ENCODE data around the gene THOC6.
A peak's percentile ranks its signal among the peaks of the same experiment; 100 is the strongest.

Gene THOC6

DNA sequence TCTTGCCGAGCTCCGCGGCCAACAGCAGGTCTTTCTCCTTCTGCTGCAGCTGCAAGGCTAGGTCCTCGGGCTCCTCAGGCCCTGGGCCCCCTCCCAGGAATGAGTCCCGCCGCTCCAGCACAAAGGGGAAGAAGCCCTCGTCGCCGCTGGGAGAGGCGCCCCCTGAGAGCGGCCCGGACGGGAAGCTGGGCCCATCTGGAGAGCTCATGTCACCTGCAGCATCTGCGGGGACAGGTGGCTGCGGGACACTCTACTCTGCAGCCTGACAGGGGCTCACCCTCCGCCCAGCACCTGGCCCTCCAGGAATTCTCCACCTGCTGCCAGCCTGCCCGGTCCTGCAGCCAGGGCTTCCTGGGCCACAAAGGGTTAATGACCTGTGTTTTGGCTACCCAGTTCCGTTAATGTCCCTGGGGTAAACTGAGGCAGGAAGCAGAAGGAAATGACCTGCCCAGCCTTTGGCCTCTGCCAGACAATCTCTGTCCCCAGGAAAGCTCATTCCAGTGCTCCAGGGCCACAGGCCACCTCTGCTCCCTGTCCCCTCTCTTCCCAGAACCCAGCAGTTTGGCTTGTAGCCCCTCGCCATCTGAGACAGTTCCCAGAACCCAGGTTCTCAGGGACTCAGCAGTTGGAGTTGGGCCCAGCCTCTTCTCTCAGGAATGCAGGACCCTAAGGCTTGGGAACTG lies 11.6 kb downstream of the THOC6 start:
- no peak overlapping the region for H4K8ac ChIP-seq (ENCODE audit: low read depth, low read length)

DNA sequence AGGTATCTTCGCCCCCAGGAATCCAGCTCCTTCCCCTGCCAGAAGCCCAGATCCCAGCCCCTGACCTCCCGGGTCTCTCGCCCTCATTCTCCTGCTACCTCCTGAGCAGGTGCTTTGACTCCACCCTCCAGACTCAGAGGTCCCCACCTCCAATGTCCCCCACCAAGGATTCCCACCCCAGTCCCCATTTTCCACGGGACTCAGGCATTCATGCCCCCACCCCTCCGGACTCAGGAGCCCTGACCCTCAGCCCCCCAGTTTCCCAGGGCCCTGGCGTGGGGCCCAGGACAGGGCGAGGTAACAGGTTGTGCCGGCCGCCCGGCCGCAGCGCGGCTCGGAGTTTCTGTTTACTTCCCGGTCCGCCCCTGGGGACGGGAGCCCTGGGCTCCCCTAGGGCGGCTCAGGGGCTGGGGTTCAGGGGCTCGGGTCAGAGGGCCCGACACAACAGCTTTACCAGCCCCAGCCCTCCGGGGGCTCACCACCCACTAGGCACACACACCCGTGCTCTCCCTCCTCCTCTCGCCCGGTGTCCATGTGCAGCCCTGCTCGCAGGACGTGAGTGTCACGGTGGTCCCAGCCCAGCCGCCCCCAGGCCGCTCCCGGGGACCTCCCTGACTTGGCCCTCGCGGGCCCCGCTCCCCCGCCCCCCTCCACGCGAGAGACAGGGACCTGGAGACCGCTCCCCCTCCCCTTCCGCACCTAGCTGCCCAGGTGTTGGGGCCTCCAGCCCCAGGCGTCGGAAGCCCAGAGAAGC lies 12.3 kb downstream of the THOC6 start:
- no peaks in the 10 kb centered on the region for H3K27me3 ChIP-seq (ENCODE audit: insufficient read depth, low read length, poor library complexity)
- H3K4me2 ChIP-seq (ENCODE audit: low read length), result peak overlapping the region; percentile 36
- H3K79me1 ChIP-seq (ENCODE audit: low read length), result no peaks in the 10 kb centered on the region
- H3K56ac ChIP-seq (ENCODE audit: low read length), result peak overlapping the region; percentile 60
- no peak overlapping the region for H2AK5ac ChIP-seq (ENCODE audit: low read length)
- H3K27ac ChIP-seq (ENCODE audit: low read depth, low read length), result no peak overlapping the region
- no peak overlapping the region for H2BK15ac ChIP-seq (replicated peaks; ENCODE audit: low read depth)
- no peaks in the 10 kb centered on the region for H3K79me2 ChIP-seq (ENCODE audit: control insufficient read depth, insufficient read depth, low read length)
- no peak overlapping the region for H3K4me3 ChIP-seq (ENCODE audit: low read length)
- H3K4me1 ChIP-seq (ENCODE audit: control insufficient read depth, low read depth, low read length), result no peaks in the 10 kb centered on the region
- no peak for DNase-seq
- H4K5ac ChIP-seq (ENCODE audit: low read length), result no peak overlapping the region
- no peak overlapping the region for H3K18ac ChIP-seq (ENCODE audit: low read length)
- no peak overlapping the region for H4K8ac ChIP-seq (ENCODE audit: low read depth, low read length)
- no peak overlapping the region for H2BK5ac ChIP-seq (ENCODE audit: low read length)
- H3K23ac ChIP-seq (ENCODE audit: low read length), result no peak overlapping the region
- WGBS (ENCODE audit: extremely low coverage, insufficient coverage, low lambda C conversion rate), result no CpG with 5 or more reads among the region's 40 CpGs
- no peaks in the 10 kb centered on the region for H3K36me3 ChIP-seq (ENCODE audit: control insufficient read depth, insufficient read depth, low read length)
- no peak overlapping the region for H2BK120ac ChIP-seq (ENCODE audit: low read depth, low read length)
- peak overlapping the region; percentile 47 for H3K9ac ChIP-seq (ENCODE audit: low read length)
- H3K4ac ChIP-seq (ENCODE audit: low read depth, low read length), result no peak overlapping the region

More for the DNA sequence above, 11.6 kb downstream of the THOC6 start:
- no peak overlapping the region for H3K27ac ChIP-seq (ENCODE audit: low read depth, low read length)
- H3K18ac ChIP-seq (ENCODE audit: low read length), result no peak overlapping the region
- no peaks in the 10 kb centered on the region for H3K36me3 ChIP-seq (ENCODE audit: control insufficient read depth, insufficient read depth, low read length)
- H2AK5ac ChIP-seq (ENCODE audit: low read length), result no peak overlapping the region
- H3K79me2 ChIP-seq (ENCODE audit: control insufficient read depth, insufficient read depth, low read length), result no peaks in the 10 kb centered on the region
- no peak overlapping the region for H2BK15ac ChIP-seq (replicated peaks; ENCODE audit: low read depth)
- H3K4me1 ChIP-seq (ENCODE audit: control insufficient read depth, low read depth, low read length), result no peaks in the 10 kb centered on the region
- H3K4me2 ChIP-seq (ENCODE audit: low read length), result no peak overlapping the region
- no peak for DNase-seq
- H3K23ac ChIP-seq (ENCODE audit: low read length), result no peak overlapping the region
- H2BK5ac ChIP-seq (ENCODE audit: low read length), result no peak overlapping the region
- no peak overlapping the region for H3K56ac ChIP-seq (ENCODE audit: low read length)
- H3K79me1 ChIP-seq (ENCODE audit: low read length), result no peaks in the 10 kb centered on the region
- no peaks in the 10 kb centered on the region for H3K27me3 ChIP-seq (ENCODE audit: insufficient read depth, low read length, poor library complexity)
- H2BK120ac ChIP-seq (ENCODE audit: low read depth, low read length), result no peak overlapping the region
- no peak overlapping the region for H4K5ac ChIP-seq (ENCODE audit: low read length)
- no peak overlapping the region for H3K4me3 ChIP-seq (ENCODE audit: low read length)
- WGBS (ENCODE audit: extremely low coverage, insufficient coverage, low lambda C conversion rate), result no CpG with 5 or more reads among the region's 19 CpGs
- no peak overlapping the region for H3K9ac ChIP-seq (ENCODE audit: low read length)
- no peak overlapping the region for H3K4ac ChIP-seq (ENCODE audit: low read depth, low read length)

DNA sequence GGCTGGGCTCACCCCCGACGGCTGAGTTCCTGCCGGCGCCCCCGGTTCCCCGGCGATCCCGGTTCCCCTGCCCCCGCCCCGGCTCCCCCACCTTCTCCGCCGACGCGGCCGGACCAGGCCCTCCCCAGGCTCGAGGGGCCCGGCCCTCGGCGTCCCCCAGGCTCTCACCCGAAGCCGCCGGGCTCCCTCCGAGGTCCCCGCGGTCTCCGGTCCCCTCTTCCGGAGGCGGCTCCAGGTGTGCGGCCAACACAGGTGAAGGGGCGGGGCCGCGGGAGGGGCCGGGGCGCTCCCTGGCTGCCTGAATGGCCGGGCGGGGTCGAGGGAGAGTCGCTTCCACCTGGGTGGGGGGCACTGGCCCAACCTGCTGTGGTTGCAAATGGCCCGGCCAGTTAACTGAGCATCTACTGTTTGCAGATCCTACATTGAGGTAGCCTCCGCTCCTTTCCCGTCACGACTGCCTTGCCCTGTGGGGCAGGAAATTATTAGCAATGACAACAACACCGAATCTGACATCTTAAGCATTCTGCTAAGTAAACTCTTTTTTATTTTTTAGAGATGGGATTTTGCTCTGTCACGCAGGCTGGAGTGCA lies 13.0 kb downstream of the THOC6 start, which contains the start of gene BICDL2:
Gene BICDL2 (minus strand): TSS at position 219 of the 590 bp plus-strand sequence. CDS start 1,448 bp downstream, outside the sequence.
- Histone ChIP-seq H2BK120ac (ENCODE audit: low read depth, low read length) (no peak within 1 kb of the TSS), H3K18ac (ENCODE audit: low read length) (no peak within 1 kb of the TSS), H3K56ac (ENCODE audit: low read length) (peak within 1 kb of the TSS; percentile 60), H3K79me1 (ENCODE audit: low read length) (no peaks in the 10 kb centered on the region), H3K9ac (ENCODE audit: low read length) (peak within 1 kb of the TSS; percentile 47), H2BK15ac (replicated peaks; ENCODE audit: low read depth) (no peak within 1 kb of the TSS), H3K27me3 (ENCODE audit: insufficient read depth, low read length, poor library complexity) (no peaks in the 10 kb centered on the region), H3K27ac (ENCODE audit: low read depth, low read length) (no peak within 1 kb of the TSS), H3K36me3 (ENCODE audit: control insufficient read depth, insufficient read depth, low read length) (no peaks in the 10 kb centered on the region), H3K4me2 (ENCODE audit: low read length) (peak within 1 kb of the TSS; percentile 36), H3K79me2 (ENCODE audit: control insufficient read depth, insufficient read depth, low read length) (no peaks in the 10 kb centered on the region), H4K8ac (ENCODE audit: low read depth, low read length) (no peak within 1 kb of the TSS), H3K4ac (ENCODE audit: low read depth, low read length) (no peak within 1 kb of the TSS), H3K4me3 (ENCODE audit: low read length) (no peak within 1 kb of the TSS), H2BK5ac (ENCODE audit: low read length) (no peak within 1 kb of the TSS), H4K5ac (ENCODE audit: low read length) (no peak within 1 kb of the TSS), H3K23ac (ENCODE audit: low read length) (no peak within 1 kb of the TSS), H3K4me1 (ENCODE audit: control insufficient read depth, low read depth, low read length) (no peaks in the 10 kb centered on the region), H2AK5ac (ENCODE audit: low read length) (no peak within 1 kb of the TSS)
- no CpG with 5 or more reads among the region's 44 CpGs for WGBS (ENCODE audit: extremely low coverage, insufficient coverage, low lambda C conversion rate)
- no peak for DNase-seq

DNA sequence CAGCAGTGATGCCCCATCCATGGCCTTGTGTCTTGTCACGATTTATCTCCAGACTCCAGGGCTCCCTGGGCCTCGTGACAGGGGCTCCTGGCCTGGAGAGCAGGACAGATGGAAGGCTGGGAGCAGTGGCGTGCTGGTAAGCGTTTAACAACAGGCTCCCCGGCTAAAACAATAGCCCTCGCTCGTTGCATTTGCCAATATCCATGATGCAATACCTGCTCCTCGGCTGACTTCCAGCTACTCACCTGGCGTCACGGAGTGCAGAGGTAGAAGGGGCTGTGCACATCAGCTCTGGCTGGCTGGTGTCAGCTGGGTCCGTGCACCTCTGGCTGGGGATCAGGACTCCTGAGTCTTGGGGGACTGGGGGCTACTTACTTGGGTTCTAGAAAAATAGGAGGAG lies 14.4 kb downstream of the THOC6 start:
- H2BK5ac ChIP-seq (ENCODE audit: low read length), result no peak overlapping the region
- no peak overlapping the region for H3K4ac ChIP-seq (ENCODE audit: low read depth, low read length)
- H4K8ac ChIP-seq (ENCODE audit: low read depth, low read length), result no peak overlapping the region
- H3K79me1 ChIP-seq (ENCODE audit: low read length), result no peaks in the 10 kb centered on the region
- H3K18ac ChIP-seq (ENCODE audit: low read length), result no peak overlapping the region
- H4K5ac ChIP-seq (ENCODE audit: low read length), result no peak overlapping the region
- H3K4me1 ChIP-seq (ENCODE audit: control insufficient read depth, low read depth, low read length), result no peaks in the 10 kb centered on the region
- H3K56ac ChIP-seq (ENCODE audit: low read length), result peak overlapping the region; percentile 52
- no peaks in the 10 kb centered on the region for H3K36me3 ChIP-seq (ENCODE audit: control insufficient read depth, insufficient read depth, low read length)
- H3K4me3 ChIP-seq (ENCODE audit: low read length), result no peak overlapping the region
- H3K27ac ChIP-seq (ENCODE audit: low read depth, low read length), result no peak overlapping the region
- no peak overlapping the region for H2AK5ac ChIP-seq (ENCODE audit: low read length)
- H3K79me2 ChIP-seq (ENCODE audit: control insufficient read depth, insufficient read depth, low read length), result no peaks in the 10 kb centered on the region
- no CpG with 5 or more reads among the region's 11 CpGs for WGBS (ENCODE audit: extremely low coverage, insufficient coverage, low lambda C conversion rate)
- peak; percentile 77 for DNase-seq
- H3K27me3 ChIP-seq (ENCODE audit: insufficient read depth, low read length, poor library complexity), result no peaks in the 10 kb centered on the region
- H2BK120ac ChIP-seq (ENCODE audit: low read depth, low read length), result no peak overlapping the region
- H3K4me2 ChIP-seq (ENCODE audit: low read length), result no peak overlapping the region
- H3K23ac ChIP-seq (ENCODE audit: low read length), result no peak overlapping the region
- no peak overlapping the region for H3K9ac ChIP-seq (ENCODE audit: low read length)
- no peak overlapping the region for H2BK15ac ChIP-seq (replicated peaks; ENCODE audit: low read depth)

DNA sequence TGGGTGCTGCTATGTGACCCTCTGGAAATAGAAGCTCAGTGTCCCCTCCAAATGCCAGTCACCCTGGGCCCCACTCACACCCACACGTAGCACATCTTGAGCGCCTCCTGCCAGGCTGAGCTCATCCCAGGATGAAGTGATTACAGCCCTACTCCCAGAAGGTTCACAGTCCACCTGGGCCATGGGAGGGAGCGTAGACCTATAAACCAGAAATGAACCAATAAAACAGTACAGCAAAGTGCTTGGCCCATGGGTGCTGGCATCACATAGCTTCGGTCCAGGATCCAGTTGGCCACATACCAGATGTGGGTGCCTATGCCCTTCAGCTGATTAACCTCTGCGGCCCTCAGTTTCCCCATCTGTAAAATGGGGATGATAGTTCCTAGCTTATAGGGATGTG lies 15.1 kb downstream of the THOC6 start:
- Histone ChIP-seq H3K4me2 (ENCODE audit: low read length) (no peak overlapping the region), H2BK5ac (ENCODE audit: low read length) (no peak overlapping the region), H3K36me3 (ENCODE audit: control insufficient read depth, insufficient read depth, low read length) (no peaks in the 10 kb centered on the region), H2AK5ac (ENCODE audit: low read length) (no peak overlapping the region), H3K9ac (ENCODE audit: low read length) (no peak overlapping the region), H3K23ac (ENCODE audit: low read length) (no peak overlapping the region), H2BK120ac (ENCODE audit: low read depth, low read length) (no peak overlapping the region), H3K79me2 (ENCODE audit: control insufficient read depth, insufficient read depth, low read length) (no peaks in the 10 kb centered on the region), H3K79me1 (ENCODE audit: low read length) (no peaks in the 10 kb centered on the region), H3K4me3 (ENCODE audit: low read length) (no peak overlapping the region), H3K4ac (ENCODE audit: low read depth, low read length) (no peak overlapping the region), H3K27me3 (ENCODE audit: insufficient read depth, low read length, poor library complexity) (no peaks in the 10 kb centered on the region), H3K18ac (ENCODE audit: low read length) (no peak overlapping the region), H4K5ac (ENCODE audit: low read length) (no peak overlapping the region), H3K4me1 (ENCODE audit: control insufficient read depth, low read depth, low read length) (no peaks in the 10 kb centered on the region), H2BK15ac (replicated peaks; ENCODE audit: low read depth) (no peak overlapping the region), H3K27ac (ENCODE audit: low read depth, low read length) (no peak overlapping the region), H3K56ac (ENCODE audit: low read length) (no peak overlapping the region), H4K8ac (ENCODE audit: low read depth, low read length) (no peak overlapping the region)
- no peak for DNase-seq
- no CpG with 5 or more reads among the region's 5 CpGs for WGBS (ENCODE audit: extremely low coverage, insufficient coverage, low lambda C conversion rate)

Data from mesendoderm (in vitro differentiated cells).